Superior temporal gyrus (tissue), 1 donor: ENCODE results near the gene TUBB2B.

Experiments used
- DNase-seq: peaks from one replicate; pipeline ENCODE4 v3.0.0-alpha.2; 2016; ENCODE audit errors: extremely low spot score

Gene TUBB2B

DNA sequence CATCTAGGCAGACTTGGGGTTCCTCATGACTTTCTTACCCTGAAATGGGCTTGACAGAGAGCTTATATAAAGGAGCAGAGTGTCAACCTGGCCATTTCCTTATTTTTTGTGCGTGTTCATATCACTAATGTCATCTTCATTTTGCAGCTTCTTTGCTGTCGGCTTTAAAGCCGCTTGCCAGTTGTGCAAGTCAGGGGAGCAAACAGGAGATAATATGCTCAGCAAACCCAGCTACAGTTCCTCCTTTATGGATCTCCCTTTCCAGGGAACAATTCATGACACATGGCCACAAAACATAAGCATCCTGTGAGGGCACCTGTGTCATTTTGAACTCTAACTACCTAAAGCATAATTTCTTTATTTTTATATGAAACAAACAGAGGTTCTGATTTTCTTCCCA, 6.5 kb upstream of the TUBB2B start:
- no peak for DNase-seq

GRCh38 chr6:3233321-3233720, 5.9 kb upstream of the TUBB2B start:
- DNase-seq: no peak

- peak; percentile 62 for DNase-seq
Observed at GRCh38 chr6:3232017-3232945, 4.8 kb upstream of the TUBB2B start.

DNA sequence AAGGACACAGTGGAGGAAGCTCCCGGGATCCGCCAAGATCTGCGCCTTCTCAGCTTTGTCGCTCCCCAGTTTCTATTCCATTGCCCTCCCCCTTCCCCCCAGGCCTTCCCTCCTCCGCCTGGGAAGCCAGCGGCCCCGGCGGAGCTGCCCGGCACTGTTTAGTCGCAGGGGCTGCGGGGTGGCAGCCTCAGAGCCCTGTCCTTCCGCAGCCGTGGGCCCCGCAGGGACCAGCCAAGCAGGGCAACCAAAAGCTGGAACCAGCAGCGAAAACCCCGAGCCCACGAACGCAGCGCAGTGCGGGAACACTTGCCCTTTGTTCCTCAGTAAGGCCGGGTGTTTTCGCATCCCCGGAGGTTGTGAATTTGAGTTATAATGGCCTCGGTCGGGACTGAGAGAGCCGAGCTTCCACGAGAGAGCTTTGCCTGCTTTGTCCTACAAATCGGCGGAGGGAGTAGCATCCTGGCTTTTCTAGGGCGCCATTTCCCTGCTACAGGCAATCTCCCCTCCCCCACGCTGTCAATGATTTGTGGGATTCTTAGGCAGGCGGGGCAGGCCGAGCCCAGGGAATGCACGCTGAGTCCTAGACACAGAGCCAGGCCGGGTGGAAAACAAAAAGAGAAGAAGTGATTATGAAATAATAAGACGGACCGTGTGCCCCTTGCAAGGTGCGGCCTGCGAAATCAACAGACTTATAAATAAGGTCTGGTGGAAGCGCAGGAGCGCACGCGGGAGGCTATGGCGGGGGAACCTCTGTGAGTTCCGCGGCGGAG, 4.0 kb upstream of the TUBB2B start:
- DNase-seq: peak; percentile 87

DNA sequence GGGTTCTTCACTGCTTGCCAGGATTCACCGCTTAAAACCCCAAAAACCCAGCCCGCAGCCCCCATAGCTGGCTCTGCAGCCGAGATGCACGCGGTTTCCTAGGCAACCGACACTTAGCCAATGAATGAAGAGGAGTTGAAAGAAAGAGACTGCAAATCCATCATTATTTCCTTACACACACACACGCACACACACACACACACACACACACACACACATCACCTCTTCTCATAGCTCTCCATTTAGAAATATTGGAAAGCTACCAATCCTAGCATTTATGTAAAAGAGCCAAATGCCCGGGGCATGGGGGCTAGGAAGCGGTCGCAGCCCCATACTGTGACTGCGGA, 3.4 kb upstream of the TUBB2B start:
- DNase-seq: peak; percentile 80

- DNase-seq: peak; percentile 68
Observed at GRCh38 chr6:3230256-3230882, 2.9 kb upstream of the TUBB2B start.

GRCh38 chr6:3229566-3230178, 2.2 kb upstream of the TUBB2B start:
- DNase-seq: no peak

DNA sequence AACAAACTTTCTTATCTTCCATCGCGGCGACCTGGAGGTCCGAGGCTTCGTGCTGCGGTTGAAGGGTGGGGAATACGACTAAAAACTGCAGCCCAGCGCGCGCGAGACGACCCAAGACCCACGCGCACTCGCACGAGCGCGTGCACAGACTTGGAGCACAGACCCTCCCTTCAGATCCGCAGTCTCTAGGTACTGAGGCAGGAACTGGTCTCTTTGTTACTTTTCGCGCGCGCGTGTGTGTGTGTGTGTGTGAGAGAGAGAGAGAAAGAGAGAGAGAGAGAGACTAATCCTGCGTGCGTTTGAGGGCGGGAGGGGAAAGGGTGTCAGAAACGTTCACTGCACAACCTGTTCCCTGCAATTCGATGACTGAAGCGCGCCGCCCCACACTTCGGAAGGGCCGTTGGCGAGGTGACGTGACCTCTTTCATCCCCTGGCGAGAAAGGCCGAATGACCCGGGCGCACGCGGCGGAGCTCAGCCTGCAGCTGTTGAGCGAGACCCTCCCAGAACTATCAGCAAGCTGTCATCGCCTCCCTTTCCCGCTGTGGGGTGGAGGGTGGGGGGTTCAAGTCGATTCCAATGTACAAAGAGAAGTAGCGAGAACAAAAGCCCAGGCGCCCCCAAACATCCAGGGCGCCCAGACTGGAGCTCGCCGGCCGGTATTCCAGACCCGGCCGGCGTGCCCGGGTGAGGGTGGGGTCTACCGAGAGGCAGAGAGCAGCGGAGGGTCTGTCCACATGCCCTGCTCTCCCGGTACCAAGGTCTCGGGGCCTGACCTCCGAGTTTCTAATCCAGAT, 1.5 kb upstream of the TUBB2B start:
- DNase-seq: no peak

GRCh38 chr6:3228046-3228671, 706 bp upstream of the TUBB2B start:
- no peak for DNase-seq

GRCh38 chr6:3226481-3227362, 731 bp downstream of the TUBB2B start:
- peak; percentile 55 for DNase-seq

GRCh38 chr6:3226042-3226441, 1.4 kb downstream of the TUBB2B start:
- DNase-seq: peak; percentile 25

- DNase-seq: no peak
Observed at GRCh38 chr6:3222506-3223038, 4.9 kb downstream of the TUBB2B start.

GRCh38 chr6:3221578-3221977, 5.9 kb downstream of the TUBB2B start:
- no peak for DNase-seq

DNA sequence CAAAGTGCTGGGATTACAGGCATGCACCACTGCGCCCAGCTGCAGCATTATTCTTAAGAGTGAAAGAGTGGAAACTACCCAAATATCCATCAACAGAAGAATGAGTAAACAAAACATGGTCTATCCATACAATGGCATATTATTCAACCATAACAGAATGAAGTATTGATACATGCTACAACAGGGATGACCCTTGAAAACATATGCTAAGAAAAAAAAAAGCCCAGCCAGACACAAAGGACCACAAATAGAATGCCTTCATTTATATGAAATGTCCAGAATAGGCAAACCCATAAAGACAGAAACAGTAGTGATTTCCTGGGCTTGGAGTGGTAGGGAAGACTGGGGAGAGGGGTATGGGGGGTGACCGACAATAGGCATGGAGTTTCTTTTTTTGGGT, 7.1 kb downstream of the TUBB2B start:
- DNase-seq: peak; percentile 85

DNA sequence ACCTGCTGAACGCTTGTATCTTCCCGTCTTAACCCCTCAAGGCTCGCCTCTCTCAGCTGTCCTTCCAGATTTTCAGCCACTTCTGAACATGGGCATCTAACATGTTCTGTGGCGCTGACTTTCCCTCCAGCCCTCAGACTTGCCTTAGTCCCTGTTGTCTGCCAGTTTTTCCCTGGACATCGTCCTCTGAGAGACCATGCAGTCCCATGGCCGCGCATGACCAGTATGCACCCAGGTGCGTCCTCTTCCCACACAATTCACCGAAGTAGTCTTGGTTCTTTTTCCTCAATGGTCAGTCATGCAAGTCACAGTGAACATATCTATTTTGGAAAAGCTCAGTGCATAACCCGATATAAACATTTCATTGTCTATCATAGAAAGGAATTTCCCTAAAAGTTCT, 9.2 kb downstream of the TUBB2B start:
- DNase-seq: no peak

DNA sequence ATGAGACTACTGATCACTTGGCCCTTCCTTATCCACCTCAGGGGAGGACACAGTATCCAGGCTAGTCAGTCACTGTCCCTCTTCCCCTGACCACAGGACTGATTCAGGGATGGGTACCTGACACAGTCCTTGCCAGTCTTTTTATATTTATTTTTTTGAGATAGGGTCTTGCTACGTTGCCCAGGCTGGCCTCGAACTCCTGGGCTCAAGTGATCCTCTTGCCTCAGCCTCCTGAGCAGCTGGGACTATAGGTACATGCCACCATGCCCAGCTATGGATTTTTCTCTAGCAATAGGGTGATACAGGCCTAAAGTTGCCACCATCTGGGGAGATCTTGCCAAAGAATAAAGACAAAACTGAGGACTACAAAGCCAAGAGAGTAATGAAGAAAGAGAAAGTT, 10.2 kb downstream of the TUBB2B start:
- no peak for DNase-seq

DNA sequence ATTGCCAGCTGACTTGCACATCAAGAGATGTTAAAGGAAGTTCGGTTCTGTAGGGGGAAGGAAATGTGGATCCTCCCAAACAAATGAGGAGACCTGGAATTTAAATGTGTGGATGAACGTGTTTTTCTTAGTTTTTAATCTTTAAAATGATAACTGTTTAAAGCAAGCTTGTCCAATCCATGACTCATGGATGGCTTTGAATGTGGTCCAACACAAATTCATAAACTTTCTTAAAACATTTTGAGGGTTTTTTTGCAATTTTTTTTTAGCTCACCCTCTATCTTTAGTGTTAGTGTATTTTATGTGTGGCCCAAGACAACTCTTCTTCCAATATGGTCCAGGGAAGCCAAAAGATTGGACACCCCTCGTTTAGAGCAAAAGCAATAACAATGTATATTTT, 12.6 kb downstream of the TUBB2B start:
- DNase-seq: no peak

GRCh38 chr6:3213334-3213695, 14.1 kb downstream of the TUBB2B start:
- no peak for DNase-seq

DNA sequence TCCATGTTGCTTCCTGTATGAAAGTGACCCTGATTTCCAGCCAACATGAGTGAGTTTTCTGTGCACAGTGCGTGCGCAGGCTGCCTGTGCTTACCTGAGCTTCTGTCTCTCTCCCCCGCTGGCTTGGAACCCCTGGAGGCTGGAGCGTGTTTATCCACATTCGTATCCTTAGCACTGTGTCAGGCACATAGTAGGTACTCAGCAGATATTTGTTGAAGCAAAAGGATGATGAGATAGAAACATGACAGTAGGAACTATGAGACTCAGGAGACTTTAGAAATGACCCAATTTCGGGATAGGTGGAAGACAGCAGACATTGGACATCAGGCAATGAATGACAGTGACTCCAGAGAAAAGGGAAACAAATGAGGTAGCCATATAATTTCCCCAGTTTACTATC, 15.2 kb downstream of the TUBB2B start:
- no peak for DNase-seq

DNA sequence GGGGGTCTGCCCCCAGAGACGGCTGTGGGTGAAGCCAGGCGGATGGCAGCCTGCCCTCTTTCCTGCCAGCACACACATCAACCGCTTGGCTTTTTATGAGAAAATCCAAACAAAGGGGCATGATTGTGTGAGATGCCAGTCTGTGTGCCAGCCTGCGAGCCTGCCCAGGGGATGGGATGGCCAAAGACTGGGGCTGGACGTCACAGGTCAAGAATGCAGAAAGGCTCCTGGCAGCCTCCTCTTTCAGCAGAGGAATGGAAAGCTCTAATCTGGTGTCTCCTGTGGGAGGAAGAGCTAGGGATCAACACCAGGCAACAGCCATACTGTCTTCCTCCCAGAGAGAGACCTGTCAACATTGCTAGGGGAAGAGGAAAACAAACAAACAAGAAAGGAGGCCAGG, 15.8 kb downstream of the TUBB2B start:
- peak; percentile 87 for DNase-seq
